Activated naive CD4-positive, alpha-beta T cell treated with anti-CD3 and anti-CD28 coated beads, Interleukin-2, amount 50 U/mL, for 16 hours (primary cell): ENCODE results near the gene HLCS.

Source experiments
- DNase-seq: peaks from one replicate; pipeline ENCODE4 v3.0.0-alpha.2; 2020

HLCS gene

DNA sequence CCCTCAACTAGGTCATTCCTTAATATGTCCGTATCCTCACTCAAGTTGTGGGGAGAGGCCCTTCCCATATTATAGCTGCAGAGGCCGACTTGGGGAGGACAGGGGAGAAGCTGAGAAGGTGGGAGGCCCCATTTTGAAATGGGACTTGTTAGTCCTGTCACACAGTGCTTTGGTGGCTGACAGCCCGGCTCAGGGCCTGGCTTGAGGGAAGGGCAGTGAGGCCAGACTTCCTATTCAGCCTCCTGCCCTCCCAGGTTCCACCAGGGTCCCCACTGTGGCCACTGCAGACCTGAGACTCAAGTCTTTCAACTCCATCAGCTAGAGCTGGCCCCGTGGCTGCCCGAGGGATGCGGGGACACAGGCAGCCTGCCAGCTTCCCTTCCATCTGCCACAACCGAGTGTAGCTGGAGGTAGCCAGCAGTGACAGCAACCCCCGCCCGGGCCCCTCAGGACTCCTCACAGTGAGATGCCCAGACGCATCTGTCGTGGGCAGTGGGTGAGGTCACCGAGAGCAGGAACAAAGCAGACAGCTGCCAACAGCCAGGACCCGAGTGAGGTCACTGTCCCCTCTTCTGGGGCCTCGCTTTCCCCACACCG lies 230.6 kb downstream of the HLCS start:
- no peak for DNase-seq

DNA sequence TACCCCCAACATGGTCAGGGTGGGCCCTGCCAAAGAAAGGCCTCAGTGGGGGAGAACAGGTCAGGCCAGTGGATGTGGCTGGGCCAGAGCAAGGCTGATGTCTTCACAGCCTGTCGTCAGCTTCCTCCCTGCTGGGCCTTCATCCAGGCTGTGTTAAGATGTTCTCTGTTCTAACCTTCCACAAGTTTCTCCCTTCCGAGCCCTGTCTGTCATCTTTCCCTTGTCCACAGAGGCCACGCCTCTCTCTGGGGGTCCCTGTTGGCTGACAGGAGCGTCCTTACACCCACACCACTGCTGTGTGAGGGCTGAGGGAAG lies 231.3 kb downstream of the HLCS start:
- DNase-seq = no peak

DNA sequence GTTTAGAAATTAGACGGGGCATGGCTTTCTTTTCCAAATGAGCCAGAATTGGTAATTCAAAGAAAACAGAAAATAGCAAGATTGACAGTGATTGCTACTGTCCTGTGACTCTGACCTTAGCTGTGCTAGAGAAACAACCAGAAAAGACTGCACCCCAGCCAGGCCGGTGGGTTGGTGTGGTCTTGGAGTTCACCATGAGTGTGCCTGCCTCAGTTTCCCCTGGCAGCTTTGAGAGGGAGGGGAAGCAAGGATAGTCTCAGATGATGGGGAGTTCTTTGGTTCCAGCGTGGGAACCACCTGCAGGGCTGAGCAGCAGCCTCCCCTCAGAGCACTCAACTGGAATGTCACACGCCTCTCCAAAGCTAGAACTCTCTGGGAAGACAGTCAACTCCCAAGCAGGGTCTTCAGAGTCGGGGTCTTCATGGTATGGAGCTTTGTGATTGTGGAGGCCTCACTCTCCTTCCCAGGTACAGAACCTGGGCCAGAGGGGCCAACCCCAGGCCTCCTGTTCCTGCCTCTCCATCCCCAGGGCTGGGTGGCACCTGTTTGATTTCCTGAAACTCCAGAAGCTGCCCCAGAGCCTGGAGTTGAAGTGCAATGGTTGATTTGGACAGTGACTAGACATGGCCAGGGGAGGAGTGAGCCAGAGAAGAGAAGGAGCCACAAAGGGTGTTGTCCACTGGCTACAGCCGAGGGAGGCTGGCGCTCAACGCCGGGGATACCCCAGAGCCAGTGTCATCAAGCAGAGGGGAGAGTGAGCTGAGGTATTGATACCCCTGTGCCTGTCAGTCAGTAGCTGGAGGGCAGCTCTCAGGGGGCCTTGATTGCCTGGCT lies 231.9 kb downstream of the HLCS start:
- no peak for DNase-seq

DNA sequence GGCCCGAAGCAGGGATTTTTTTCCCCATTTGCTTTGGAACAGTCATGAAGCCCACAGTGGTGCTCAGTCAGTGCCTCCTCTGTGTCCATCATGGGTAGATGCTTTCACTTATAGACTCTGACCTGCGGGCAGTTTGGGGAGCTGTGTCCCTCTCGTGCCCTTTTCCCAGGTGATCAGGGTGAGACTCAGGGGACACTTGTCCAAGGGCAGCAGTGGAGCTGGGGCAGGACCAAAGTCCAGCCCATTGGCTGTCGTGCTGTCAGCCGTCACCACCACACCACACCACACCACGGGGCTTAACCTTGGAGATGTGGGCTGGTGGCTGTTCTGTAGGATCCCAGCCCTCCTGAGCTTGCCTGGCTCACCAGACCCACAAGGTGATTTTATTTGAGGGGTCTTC lies 232.6 kb downstream of the HLCS start:
- no peak for DNase-seq

DNA sequence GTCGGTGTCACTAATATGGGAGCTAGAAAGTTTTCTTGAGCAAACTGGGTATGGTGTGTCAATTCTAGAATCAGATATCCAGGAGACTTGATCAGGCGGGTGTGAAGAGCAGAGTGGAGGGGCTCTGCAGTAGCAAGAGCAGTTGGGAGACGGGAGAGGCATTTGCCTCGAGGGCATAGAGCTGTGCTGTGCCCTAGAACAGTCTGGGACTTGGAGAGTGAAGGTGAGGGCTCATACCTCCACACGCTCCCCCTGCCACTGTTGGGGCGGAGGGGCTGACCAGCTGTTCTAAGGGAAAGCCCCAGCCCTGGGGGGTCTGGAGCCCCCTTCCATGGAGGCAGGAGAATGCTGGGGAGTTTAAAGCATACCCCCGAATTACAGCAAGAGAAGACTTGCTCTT lies 233.7 kb downstream of the HLCS start:
- no peak for DNase-seq

DNA sequence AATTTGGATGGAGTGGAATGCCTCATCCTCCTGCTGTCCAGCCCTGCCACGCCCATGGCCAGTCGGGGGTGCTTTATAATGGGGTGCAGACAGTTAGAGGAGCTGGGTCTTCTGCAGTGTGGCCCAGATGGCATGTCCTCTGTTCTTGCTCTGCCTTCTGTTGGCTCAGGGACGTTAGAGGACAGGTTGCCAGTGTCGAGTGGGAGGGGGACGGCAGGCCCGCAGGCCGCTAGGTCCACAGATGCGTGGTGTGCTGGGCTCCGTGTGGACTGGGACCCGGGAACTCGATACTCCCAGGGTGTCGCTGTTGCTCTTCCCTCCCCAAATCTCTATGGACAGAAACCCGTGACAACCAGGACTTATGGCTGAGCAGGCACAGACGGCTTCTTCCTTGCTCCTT lies 234.3 kb downstream of the HLCS start:
- DNase-seq = no peak

DNA sequence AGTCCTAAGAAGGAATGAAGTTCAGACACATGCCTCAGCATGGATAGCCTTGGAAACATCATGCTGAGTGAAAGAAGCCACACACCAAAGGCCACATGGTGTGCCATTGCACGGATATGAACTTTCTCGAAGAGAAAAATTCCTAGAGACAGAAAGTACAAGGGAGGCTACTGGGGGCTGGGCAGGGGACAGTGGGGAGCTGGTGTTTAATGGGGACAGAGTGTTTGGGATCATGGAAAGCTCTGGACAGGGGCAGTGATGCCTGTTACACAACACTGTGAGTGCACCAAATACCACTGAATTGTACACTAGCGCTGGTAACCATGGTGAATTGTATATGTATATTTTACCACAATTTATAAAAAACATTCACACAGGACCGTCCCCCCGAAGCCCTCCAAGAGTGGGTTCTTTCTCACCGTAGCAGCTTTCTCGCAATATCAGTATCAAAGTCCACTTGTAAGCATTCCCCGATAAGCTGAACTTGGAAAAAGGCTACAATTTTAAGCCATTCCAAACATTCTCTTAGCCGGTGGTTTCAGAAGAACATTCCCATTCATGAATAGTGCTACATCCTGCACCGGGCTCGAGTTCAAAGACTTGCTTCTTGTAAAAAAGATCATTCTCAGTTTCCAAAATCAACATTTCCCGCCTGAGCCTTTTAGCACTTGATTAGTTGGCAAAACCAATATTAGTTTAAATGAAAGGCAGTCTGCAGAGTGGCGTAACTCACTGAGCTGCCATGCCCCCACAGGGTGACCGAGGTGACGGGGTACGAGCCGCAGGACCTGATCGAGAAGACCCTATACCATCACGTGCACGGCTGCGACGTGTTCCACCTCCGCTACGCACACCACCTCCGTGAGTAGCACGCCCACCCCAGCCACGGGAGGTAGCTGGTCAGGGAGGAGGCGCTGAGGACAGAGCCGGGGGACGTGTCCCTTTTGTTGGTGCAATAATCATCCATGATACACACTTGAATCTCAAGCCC lies 235.9 kb downstream of the HLCS start:
- no peak for DNase-seq

DNA sequence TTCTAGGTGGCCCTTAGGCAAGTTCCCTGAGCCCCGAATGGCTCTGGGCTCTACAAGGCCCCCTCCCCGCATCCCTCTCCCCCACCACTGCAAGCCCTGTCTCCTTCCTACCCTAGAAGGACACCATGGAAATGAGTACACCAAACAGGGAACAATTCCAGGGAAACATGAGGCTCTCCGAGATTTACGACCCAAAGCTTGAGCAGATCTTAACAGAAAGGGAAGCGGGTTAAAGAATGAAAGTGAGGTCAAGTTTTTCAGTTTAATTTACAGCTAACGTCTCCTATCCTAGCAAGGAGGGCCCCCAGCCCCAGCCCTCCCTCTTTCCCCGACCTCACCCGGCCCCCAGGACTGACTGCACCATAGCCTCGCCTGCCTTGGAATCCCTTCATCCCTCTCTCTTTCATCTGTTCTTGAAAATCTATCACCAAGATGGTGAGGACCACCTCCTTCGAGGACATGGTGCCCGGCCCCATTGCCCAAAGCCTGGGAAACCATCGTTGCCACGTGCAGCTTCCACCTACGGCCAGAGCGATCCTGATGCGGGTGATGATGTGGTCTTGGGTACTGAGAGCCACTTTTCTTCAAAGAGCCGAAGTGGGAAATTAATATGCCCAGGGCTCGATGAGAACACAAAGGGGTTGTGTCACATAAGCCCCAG lies 237.0 kb downstream of the HLCS start:
- DNase-seq = no peak

DNA sequence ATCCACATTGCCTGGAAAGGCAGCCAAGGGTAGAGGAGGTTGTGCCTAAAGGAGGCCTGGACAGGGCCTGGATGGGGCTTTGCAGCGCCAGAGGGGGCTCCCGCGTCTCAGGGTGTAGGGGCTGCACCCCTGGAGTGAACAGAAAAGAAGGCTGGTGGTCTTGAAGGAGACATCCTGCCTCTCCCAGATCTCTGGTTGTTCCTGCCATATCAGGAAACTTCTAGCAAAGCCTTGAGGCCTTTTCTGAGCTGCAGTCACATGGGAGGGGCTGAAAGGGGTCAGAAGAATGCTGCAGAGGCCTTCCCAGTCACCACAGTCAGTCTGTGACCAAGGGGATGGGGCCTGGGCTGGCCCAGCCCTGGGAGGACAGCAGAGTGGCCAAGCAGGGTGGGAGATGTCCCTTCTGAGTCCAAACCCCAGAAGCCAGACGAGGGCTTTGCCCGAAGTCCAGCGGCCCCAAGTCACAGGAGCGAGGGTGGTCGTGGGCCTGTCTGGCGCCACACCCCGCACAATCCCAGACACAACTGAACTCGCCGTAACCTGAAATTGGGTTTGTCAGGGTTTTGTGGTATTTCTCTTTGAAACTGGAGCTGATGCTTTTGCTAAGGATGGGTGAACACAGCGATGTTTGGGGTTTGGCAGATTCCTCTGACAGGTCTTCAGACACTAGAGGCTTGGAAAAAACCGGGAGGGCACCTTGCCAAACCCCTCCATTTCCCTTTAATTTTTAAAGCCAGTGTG lies 237.9 kb downstream of the HLCS start:
- no peak for DNase-seq

DNA sequence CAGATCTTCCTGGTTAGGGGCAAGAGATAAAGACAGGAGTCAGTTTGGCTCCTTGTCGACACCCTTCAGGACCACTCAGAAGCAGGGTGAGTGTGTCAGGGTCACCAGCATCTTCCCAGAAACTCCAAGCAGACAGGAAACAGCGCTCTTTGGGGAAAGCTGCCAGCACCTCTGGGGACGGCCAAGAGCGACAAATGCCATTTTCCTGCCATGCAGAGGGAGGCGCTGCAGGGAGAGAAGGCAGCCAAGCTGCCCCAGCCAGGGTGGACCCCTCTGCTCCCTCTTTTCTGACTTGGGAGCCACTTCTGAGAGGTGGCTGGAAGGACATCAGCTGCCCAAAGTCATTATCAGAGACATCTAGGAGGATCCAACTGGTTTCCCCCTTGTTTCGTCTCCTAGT lies 238.6 kb downstream of the HLCS start:
- DNase-seq = no peak

DNA sequence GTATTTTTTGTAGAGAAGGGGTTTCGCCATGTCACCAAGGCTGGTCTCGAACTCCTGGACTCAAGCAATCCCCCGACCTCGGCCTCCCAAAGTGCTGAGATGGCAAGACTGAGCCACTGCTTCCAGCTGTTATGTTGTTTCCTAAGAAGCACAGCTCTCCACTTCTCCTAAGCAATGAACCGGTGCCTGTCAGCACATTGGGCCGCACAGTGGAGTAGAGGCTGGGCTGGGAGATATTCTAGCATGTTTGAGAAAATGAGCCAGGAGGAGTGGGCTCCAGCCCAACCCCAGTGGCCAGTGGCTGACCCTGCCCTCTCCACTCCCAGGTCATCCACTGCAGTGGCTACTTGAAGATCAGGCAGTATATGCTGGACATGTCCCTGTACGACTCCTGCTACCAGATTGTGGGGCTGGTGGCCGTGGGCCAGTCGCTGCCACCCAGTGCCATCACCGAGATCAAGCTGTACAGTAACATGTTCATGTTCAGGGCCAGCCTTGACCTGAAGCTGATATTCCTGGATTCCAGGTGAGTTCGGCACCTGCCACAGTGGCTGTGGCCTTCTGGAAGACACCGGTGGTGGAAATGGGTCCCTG lies 240.6 kb downstream of the HLCS start:
- DNase-seq = no peak

DNA sequence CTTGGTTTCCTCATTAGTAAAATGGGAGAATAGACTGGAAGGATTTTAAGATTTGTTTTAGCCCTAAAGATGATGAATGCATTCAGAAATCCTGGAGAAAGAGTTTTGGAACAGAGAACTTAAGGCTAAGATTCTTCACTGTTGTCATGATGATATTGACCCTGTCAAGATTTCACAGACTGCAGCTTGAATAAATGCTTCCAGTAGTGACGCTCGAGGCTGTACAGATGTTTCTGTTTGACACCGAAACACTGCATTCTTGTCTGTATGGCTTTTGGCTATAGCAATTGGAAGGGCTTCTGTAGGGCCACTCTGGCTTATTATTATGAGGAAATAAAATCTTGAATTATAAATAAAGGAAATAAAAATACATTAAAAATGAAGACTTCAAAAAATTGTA lies 241.8 kb downstream of the HLCS start:
- no peak for DNase-seq

DNA sequence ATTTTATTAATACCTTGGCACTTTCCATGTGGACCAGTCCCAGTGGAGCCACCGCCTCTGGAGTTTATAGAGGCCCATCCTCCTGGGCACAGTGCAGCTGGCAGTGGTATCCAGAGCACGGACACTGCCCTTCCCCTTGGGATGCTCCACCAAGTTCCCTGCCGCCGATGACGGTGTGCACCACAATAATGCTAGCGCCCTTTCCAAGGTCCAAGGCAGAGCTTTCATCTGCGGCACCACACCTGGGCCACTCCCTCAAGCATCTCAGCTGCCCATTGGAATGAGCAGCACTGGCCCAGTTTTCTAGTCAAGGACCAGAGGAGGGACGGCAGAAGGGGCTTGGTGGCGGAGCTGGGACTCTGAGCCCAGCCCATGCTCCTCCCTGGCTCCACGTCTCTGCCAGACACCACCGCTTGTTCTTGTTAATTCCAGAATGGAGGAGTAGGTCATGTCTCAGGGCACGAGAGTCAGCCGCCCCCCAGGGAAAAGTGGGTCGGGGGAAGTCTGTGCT lies 243.0 kb downstream of the HLCS start:
- no peak for DNase-seq

DNA sequence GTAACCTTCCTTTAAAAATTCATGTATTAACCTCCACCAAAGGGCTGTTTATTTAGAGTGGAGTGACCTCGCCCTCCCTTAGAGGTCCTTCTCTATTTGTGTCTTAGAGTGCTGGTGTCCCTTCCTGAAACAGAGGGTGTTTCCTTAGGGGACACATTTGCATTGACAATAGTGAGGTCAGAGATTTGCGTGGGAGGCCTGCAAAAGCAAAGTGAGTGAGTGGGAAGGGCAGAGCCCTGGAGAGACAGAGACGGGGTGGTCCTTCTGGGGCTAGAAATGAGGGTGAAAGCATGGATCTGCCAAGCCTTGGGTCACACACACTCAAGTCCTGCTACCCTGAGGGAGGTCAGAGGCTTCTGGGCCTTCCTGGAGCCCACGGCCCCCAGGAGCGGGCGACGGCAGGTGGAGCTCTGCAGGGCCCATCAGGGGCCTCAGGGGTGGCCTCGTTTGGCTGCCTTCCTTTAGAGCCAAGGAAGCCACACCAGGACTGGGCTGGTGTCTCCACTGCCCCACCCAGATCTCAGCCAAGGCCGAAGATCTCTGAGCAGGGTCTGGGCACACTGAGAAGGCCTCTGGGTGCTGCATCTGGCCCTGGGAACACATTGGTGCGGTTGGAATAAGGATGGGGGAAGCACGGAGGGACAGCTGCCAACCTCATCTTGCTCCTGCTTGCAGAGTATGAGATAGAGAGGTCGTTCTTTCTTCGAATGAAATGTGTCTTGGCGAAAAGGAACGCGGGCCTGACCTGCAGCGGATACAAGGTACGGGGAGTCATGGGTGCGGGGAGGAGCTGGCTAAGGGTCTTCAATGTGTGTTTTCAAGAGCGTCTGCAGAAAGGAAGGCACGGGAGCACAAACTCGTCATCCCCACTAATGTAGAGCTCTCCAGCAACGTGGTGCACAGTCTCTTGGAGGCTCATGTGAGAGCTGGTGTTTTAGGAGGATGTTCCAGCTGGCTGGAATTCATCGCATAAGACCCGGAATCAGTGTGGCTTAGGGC lies 243.8 kb downstream of the HLCS start:
- DNase-seq = no peak

DNA sequence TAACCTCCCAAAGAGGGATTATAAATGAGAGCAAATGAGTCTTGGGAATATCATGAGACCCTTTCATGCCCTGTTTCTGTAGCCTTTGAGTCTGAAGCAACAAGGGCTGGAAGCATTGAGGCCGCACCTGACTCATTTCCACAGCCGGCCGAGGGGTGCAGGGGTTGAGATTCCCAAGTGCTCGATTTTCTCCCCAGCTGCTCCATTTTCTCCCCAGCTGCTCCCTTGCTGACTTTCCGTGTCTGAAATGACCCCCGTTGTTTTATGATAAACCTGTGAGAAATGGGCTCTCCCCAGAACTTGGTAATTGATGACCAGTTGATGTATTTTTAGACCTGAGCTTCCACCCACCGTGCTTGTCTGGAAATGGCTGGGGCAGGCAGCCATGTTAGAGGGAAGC lies 244.7 kb downstream of the HLCS start:
- DNase-seq = no peak

DNA sequence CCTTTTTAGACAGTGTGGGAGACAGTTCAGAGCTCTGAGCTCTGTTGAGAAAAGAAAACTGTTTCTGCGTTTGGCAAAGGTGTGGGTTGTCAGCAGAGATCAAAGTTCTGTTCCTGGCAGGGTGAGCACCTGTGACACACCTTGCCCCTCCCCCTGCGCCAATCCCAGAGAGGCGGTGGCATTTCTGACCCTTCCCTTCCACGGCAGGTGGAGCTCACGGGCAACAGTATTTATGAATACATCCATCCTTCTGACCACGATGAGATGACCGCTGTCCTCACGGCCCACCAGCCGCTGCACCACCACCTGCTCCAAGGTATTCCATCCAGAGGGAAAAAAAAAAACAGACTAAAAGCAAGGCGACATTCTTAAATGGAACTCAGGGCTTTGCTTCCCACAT lies 246.9 kb downstream of the HLCS start:
- no peak for DNase-seq

DNA sequence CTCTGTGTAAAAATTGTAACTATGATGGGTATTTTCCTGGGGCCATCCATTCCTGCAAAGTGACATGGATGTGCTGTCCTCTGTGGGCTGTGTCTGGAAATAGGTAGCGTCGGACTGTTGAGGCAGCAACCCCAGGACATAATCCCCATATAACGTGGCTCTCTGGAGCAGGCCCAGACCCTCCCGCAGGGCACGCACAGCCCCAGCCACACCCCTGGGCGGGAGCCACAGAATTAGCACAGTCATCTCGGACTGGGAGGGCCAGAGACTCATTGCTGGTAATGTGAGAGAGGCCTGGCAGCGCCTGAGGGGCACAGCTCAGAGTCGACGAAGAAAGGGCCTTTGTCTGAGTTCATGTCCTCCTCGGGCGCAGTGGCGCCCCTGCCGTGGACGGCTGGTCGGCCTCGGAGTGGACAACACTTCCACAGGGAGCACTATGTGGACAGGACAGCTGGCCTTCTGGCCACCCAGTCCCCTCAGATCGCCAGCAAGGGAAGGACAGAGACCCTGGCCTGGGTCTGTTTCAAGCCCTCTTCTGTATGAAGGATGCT lies 247.4 kb downstream of the HLCS start:
- no peak for DNase-seq

DNA sequence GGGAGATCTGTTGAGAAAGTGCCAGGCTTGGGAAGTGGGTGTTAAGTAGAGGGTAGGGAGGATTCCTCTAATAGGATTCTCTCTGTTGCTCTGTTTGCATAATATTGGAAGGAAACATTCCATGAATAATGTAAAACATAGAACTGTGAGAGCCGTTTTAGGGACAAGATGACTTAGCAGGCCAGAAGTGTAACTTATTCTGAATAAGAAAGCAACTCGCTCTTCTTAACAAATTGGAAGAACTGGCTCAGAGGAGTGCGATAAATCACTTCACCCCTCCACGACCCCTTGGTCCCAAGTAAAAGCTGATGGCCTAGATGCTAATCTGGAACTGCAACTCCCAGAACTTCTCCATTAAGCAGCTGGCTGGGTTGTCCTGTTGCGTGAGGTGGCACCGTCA lies 248.5 kb downstream of the HLCS start:
- DNase-seq = no peak

DNA sequence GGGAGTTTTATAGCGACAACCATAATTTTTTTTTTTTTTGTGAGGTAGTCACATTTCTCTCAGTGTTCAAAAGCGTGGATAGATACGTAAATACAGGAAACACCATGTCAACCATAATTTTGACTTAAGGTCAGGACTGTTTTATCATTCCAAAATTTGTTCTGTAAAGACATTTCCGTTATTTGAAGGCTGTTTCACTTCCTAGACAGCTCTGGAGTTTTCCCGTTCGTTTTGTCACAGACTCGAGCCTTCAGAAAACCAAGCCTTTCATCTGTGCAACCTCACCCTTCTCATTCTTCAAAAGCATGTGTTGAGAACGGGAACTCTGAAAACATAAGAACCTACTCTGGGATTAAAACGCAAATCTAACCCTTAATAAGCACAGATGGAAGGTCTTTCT lies 249.6 kb downstream of the HLCS start:
- no peak for DNase-seq

DNA sequence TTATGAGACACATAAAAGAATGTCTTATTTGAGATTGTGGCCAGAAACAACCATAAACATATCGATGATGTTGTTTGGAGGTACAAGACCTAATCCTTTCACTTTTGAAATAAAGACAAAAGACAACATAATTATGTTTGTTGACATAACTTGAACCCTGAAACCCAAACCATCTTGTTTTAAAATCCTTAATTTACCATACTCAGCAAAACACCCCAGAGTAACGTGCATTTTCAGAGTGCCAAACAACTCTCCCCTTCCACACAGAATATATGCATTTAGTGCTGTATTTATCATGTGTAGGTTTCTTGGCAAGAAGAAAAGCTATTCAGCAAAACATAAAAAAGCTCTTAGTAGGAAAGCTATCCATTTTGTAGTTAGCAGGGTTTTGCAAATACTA lies 250.1 kb downstream of the HLCS start:
- DNase-seq = no peak
